Activated CD8-positive, alpha-beta T cell treated with anti-CD3 and anti-CD28 coated beads for 36 hours (primary cell): ENCODE data around the gene RSRC1. TPM values are rescaled to one million over a fixed set of nuclear protein-coding genes. Genes with fewer than 3 reads are reported as not detected.
"Not testable (repeated sequence)": the region's sequence is repeated elsewhere in the genome, so short reads cannot be mapped to it uniquely, and the experiment has no call there.

ENCODE experiments used
- ATAC-seq: fragments of 200-7000 bp; cut with Tn5 transposase; one replicate; pipeline ENCODE4 v1.10.0; 2021; ENCODE audit warnings: mild to moderate bottlenecking, moderate library complexity
- CTCF ChIA-PET: fragments of 350-600 bp; sonication (Branson Sonifier 250); formaldehyde crosslinking; loops from one replicate; lab custom pipeline; 2021; ENCODE audit warnings: antibody characterized with exemption; lab: Charles Lee
- POLR2A ChIA-PET: fragments of 350-600 bp; sonication (Branson Sonifier 250); formaldehyde crosslinking; loops from one replicate; lab custom pipeline; 2021; ENCODE audit warnings: antibody characterized with exemption; lab: Charles Lee
- DNase-seq: peaks from one replicate; pipeline ENCODE4 v3.0.0-alpha.2; 2020
- H3K27ac Mint-ChIP-seq: one replicate; pipeline ENCODE4 v1.8.0; 2021; ENCODE audit warnings: mild to moderate bottlenecking, mixed read lengths
- H3K27me3 Mint-ChIP-seq: one replicate; pipeline ENCODE4 v1.8.0; 2021; ENCODE audit warnings: mixed read lengths
- H3K36me3 Mint-ChIP-seq: one replicate; pipeline ENCODE4 v1.8.0; 2021; ENCODE audit warnings: low read depth, mixed read lengths
- H3K4me1 Mint-ChIP-seq: one replicate; pipeline ENCODE4 v1.8.0; 2021; ENCODE audit warnings: low read depth, mixed read lengths
- H3K4me3 Mint-ChIP-seq: one replicate; pipeline ENCODE4 v1.8.0; 2021; ENCODE audit warnings: mild to moderate bottlenecking, moderate library complexity, mixed read lengths
- H3K9me3 Mint-ChIP-seq: one replicate; pipeline ENCODE4 v1.8.0; 2021; ENCODE audit warnings: mixed read lengths
- CTCF ChIP-seq: fragments of 200-600 bp; IDR thresholded peaks from one replicate; pipeline ENCODE4 v1.8.0; 2022; ENCODE audit warnings: antibody characterized with exemption, mild to moderate bottlenecking
- intact Hi-C: fragments of 100-400 bp; cut with micrococcal nuclease; formaldehyde crosslinking; loops from one replicate; pipeline ENCODE4 v1.10.0; 2022
- total RNA-seq, 2 experiments: library from RNA; stranded (reverse); gene quantifications; one replicate each; pipeline ENCODE4 v1.2.3, GENCODE V29; 2021

The RSRC1 gene
- total RNA-seq, 2 experiments from 2014 or later = 37.9 to 44.7 TPM

DNA sequence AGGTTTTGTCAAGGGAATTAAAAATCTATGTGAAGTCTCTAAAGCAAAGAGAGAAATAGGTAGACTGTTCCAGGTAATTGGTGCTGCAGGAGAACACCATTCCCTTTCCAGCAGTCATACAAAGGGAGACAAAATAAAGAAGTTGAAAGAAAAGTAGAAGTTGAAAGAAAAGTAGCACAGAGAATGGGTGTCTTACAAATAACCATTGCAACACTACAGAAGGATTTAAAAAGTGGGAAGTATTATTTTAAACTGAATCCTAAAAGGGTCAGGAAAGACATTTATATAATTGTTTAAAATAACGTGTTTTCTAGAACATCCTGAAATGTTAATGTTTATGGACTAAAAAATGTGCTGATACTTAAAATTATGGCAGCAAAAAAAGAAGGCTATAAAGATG lies 223.8 kb downstream of the RSRC1 start:
- intact Hi-C loops = no loop called here
- no peaks in the 10 kb centered on the region for H3K9me3 Mint-ChIP-seq
- POLR2A ChIA-PET = no interaction called here
- DNase-seq (no peak), ATAC-seq (no peak)
- peaks cover 11% of the 10 kb centered on the region for H3K36me3 Mint-ChIP-seq
- CTCF ChIA-PET = no interaction called here
- H3K4me3 Mint-ChIP-seq = no peak overlapping the region
- H3K27me3 Mint-ChIP-seq = no peaks in the 10 kb centered on the region
- no peak for TF ChIP-seq CTCF
- H3K27ac Mint-ChIP-seq = no peak overlapping the region
- H3K4me1 Mint-ChIP-seq = no peaks in the 10 kb centered on the region

DNA sequence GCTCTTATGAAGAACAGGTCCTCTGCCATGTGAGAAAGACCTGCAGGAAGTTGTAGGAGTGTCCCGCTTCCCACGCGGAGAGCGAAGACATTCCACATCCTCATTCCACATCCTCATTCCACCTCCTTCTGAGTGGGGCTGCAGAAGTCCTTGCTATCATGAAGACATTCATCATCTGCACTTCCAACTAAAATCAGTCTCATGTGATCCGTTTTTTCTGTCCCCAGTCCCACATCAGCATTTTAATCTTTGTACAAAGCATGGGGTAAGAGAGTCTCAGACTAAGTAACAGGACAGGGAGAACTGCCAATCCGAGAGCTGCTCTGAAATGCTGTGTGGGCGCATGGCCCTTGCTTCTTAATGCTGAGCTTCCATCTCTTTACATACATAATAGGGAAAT lies 227.2 kb downstream of the RSRC1 start:
- intact Hi-C loops = no loop called here
- H3K9me3 Mint-ChIP-seq = no peaks in the 10 kb centered on the region
- DNase-seq (no peak), ATAC-seq (no peak)
- ChIA-PET POLR2A (no interaction called here), CTCF (no interaction called here)
- no peak overlapping the region for H3K27ac Mint-ChIP-seq
- no peak for TF ChIP-seq CTCF
- no peaks in the 10 kb centered on the region for H3K27me3 Mint-ChIP-seq
- H3K4me1 Mint-ChIP-seq = no peaks in the 10 kb centered on the region
- peaks cover 14% of the 10 kb centered on the region for H3K36me3 Mint-ChIP-seq
- no peak overlapping the region for H3K4me3 Mint-ChIP-seq

DNA sequence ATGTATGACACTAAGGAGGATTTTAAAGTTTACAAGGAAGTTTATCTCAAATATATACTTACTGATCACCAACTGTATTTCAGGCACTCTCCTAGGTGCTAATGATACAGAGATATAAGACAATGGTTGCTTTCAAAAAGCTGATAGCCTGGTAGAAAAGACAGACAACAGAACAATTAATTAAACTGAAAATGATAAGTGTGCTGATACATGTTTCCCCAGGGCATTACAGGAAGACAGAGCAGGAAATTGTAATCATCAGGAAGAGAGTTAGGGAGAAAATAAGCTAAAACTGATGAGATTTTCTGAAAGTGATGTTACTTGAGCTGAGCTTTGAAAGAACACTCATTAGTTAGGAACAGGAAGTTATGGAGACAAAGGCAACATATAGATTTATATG lies 229.7 kb downstream of the RSRC1 start:
- no peaks in the 10 kb centered on the region for H3K9me3 Mint-ChIP-seq
- CTCF ChIA-PET = no interaction called here
- TF ChIP-seq CTCF = no peak
- no peak overlapping the region for H3K27ac Mint-ChIP-seq
- intact Hi-C loops = no loop called here
- ATAC-seq = no peak
- no peak overlapping the region for H3K4me3 Mint-ChIP-seq
- POLR2A ChIA-PET = no interaction called here
- H3K27me3 Mint-ChIP-seq = no peaks in the 10 kb centered on the region
- no peaks in the 10 kb centered on the region for H3K4me1 Mint-ChIP-seq
- DNase-seq = no peak
- H3K36me3 Mint-ChIP-seq = peaks cover 19% of the 10 kb centered on the region

GRCh38 chr3:158340951-158341350 lies 231.1 kb downstream of the RSRC1 start:
- DNase-seq, ATAC-seq, H3K27ac Mint-ChIP-seq, H3K27me3 Mint-ChIP-seq, H3K4me1 Mint-ChIP-seq, H3K9me3 Mint-ChIP-seq, POLR2A ChIA-PET, CTCF ChIA-PET, H3K4me3 Mint-ChIP-seq, intact Hi-C loops: not testable (repeated sequence)
- H3K36me3 Mint-ChIP-seq = peaks cover 10% of the 10 kb centered on the region

DNA sequence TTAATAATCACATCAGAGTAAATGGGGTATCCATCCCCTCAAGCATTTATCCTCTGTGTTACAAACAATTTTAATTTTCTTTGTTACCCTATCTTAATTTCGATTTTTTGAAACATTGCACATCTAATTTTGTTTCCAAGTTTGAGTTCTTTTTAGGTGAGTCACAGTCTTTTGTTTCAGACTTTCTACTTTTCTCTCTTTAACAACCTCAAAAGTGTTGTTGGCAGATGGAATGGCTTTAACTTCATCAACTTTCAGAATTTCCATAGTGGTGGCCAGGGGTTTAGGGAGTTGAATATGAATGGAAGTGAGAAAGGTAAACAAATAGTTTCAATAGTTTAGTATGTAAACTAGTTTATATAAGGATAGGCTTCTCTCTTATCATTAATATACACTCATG lies 238.1 kb downstream of the RSRC1 start:
- Mint-ChIP-seq H3K4me3 (no peak overlapping the region), H3K9me3 (no peaks in the 10 kb centered on the region), H3K27ac (no peak overlapping the region), H3K4me1 (no peaks in the 10 kb centered on the region), H3K36me3 (peaks cover 6% of the 10 kb centered on the region), H3K27me3 (no peaks in the 10 kb centered on the region)
- DNase-seq = no peak
- intact Hi-C loops = no loop called here
- ATAC-seq = no peak
- no peak for TF ChIP-seq CTCF
- CTCF ChIA-PET = no interaction called here
- POLR2A ChIA-PET = no interaction called here

- ATAC-seq (no peak), DNase-seq (no peak)
- no peaks in the 10 kb centered on the region for H3K4me1 Mint-ChIP-seq
- no peak for TF ChIP-seq CTCF
- no peaks in the 10 kb centered on the region for H3K27me3 Mint-ChIP-seq
- H3K9me3 Mint-ChIP-seq = no peaks in the 10 kb centered on the region
- intact Hi-C loops = no loop called here
- no peak overlapping the region for H3K4me3 Mint-ChIP-seq
- no peak overlapping the region for H3K27ac Mint-ChIP-seq
- POLR2A ChIA-PET = no interaction called here
- CTCF ChIA-PET = interaction anchor here (0.5 kb wide), 1 partner anchor 53 kb away, joined by 3 read pairs; no protein-coding TSS in a partner anchor
- H3K36me3 Mint-ChIP-seq = peaks cover 3% of the 10 kb centered on the region
Observed at GRCh38 chr3:158350971-158351370, 241.1 kb downstream of the RSRC1 start.
